NCI-H1092 (cell line): Measurements from ENCODE around the gene PLA2G4A.

Experiments used
- DNase-seq: peaks from one replicate; lab custom pipeline; 2025; lab: John Stamatoyannopoulos, UW

PLA2G4A gene

DNA sequence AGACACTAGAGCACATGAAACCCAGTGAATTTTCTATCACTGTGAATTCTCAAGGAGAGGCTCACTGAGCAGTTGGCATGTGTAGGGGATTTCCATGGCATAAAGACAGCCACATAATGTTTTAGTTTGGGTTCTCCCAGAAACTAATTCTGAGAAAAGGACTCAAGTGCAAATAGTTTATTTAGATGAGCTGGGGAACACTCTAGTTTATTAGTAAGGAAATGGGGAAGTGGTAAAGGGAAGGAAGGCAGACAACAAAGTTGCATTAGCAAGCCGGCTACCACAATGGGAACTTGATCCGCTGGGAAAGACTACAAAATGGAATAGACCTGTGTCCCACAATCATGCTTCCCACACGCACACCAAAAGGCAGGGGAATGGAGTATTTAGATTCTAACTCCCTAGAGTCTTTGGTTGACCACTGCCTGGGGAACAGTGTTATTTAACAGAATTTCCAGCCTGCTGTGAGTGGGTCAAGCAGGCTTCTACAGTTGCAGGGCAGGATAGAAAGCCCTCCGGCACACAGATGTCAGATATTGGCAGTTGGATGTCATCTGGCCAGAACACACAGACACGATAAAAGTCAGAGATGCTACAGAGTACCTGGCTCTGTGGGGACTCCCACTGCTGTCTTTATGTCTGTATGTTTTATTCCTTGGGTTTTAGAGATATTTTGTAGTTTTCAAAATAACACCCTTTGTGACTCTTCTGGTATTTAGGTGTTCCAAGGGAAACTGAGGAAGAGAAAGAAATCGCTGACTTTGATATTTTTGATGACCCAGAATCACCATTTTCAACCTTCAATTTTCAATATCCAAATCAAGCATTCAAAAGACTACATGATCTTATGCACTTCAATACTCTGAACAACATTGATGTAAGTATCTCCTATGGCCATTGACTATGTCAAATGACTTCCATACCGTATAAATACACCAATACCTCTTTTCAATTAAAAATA is 150.1 kb downstream of the PLA2G4A start:
- DNase-seq, result no peak

DNA sequence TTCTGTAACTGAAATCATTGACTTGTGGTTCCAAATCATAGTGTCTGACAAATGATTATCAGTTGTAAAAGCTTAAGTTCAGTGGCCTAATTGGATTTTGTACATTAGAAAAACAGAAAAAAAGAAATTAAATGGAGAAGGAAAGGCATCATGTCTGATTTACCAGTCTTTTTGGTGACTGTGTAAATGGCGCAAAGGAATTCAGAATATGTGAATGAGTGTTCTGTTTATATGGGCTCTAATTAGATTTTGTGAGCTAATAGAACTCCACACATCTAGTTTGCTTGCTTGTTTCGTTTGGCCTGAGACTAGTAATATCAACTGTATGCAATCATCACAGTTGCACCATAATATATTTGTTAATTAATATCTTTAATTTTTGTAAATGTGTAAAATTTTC is 151.7 kb downstream of the PLA2G4A start:
- no peak for DNase-seq

DNA sequence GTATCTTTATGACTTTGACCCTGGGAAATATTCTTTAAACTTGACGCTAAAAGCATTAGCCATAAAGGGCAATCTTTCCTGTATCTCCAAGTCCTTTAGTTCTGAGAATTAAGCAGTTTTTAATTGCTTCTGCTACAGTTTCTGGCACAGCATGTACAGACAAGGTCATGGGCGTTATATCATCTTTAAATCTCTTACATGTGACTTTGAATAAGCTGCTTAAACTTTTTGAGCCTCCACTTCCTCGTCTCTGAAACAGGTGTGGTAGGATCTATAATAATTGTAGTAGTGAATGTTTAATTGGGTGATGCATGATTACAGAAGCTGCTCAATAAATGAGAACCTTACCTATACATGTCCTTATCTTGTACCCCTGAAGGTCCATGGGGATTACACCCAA is 153.4 kb downstream of the PLA2G4A start:
- no peak for DNase-seq

- no peak for DNase-seq
Observed at GRCh38 chr1:186983327-186983726, 154.6 kb downstream of the PLA2G4A start.

GRCh38 chr1:186984959-186985358 is 156.2 kb downstream of the PLA2G4A start:
- no peak for DNase-seq

- peak; percentile 43 for DNase-seq
Observed at GRCh38 chr1:186985889-186986491, 157.2 kb downstream of the PLA2G4A start.

- DNase-seq, result no peak
Observed at GRCh38 chr1:186987065-186987464, 158.3 kb downstream of the PLA2G4A start.

DNA sequence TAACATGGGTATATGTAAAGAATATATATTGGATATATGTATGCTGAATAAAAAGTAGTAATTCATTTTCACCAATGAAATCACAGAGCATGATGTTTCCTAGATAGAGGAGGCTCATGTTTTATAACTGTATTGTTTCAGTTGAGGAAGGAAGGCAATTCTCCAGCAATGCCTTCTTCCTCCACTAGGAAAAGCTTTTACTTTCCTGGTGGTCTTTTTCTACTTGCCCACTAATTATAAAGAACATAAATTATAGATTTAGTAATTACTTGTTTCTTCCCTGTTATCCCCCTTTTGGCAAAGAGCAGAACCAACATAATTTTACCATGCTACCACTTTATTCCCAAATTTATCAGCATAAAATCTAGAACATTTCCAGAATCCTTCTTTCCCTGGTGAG is 159.0 kb downstream of the PLA2G4A start:
- no peak for DNase-seq

GRCh38 chr1:186993996-186994395 is 165.2 kb downstream of the PLA2G4A start:
- DNase-seq, result no peak

GRCh38 chr1:186994897-186995296 is 166.1 kb downstream of the PLA2G4A start:
- no peak for DNase-seq

DNA sequence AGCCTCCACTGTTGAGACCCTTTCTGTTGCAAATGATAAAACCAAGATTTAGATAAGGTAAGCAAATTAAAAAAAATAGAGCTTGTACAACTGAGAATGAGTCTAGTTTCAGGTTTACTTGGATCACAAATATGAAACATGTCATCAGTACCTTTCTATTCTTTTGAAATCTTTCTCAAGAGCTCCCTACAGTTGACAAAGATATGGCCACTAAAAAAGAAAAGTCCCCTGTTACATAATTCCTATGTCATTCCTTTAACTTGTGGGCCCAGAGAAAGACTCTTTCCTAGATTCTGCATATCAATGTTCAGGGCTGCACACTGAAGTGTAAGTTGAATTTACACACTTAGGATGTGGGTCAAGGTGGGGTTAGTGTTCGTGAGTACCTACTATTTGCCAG is 168.1 kb downstream of the PLA2G4A start:
- DNase-seq, result no peak

DNA sequence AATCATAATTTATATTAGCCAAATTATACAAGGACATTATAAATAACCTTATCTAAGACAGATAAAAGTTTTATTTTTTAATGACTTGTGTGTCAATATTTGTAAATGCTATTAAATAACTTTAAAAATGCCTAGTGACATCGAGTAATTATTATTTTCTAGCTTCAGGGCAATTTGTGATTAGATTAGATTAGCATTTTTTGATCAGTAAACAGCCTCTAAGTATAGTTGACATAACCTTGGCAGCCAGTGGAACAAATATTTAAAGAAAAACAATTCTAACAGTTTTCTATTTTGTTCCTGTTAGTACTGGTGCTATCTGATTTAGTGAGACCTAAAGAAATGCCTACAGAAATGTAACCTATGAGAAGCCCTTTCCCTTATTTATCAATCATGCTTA is 169.1 kb downstream of the PLA2G4A start:
- no peak for DNase-seq

DNA sequence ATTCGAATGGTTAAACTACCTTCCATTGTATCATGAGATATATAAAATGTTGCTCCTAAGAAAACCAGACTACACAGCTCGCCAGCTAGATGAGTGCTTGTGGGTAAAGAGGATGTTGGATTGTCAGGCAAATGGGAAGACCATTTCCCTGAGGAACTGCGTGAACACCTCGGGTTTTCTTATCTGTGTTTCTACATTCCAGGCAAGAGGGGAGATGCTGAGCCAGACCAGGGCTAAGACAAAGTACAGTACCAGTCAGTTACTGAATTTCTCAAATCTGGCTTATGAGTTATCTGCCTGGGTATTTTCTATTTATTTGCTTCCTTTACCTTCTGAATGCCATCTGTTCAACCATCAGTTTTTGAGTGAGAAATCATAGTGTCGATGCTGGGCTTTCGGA is 170.8 kb downstream of the PLA2G4A start:
- DNase-seq, result no peak

DNA sequence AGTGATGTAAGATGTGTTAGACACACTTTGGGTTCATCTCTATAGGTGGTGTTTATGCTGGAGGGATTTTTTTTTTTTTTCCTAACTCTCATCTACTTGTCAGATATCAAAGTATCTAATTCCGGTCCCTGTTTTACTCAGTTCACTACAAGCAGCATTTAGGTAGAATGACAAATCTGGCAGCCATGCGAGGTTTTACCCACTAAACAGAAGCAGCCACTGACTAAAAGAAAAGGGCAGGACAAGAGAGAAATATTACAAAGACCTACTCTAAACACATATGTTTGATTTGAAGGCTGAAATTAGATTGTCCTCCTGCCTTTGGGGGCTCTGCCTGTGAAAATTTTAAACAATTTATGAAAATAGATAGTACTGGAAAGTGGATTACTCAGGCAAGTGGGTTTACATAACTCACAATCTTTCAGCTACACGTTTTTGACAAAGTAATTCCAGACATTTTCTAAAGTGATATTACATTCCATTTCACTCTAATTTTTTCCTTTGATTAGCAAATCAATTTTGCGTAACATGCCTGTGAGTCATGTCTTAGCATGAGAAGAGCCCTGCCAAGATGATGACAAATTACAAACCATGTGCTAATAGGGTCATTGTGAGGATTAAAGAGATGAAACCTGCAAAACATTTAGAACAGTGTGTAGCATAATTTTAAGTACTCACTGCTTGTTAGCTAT is 172.6 kb downstream of the PLA2G4A start:
- no peak for DNase-seq

GRCh38 chr1:187003353-187003752 is 174.6 kb downstream of the PLA2G4A start:
- DNase-seq, result no peak

GRCh38 chr1:187006896-187007295 is 178.1 kb downstream of the PLA2G4A start:
- DNase-seq, result no peak

- no peak for DNase-seq
Observed at GRCh38 chr1:187009320-187009719, 180.6 kb downstream of the PLA2G4A start.

DNA sequence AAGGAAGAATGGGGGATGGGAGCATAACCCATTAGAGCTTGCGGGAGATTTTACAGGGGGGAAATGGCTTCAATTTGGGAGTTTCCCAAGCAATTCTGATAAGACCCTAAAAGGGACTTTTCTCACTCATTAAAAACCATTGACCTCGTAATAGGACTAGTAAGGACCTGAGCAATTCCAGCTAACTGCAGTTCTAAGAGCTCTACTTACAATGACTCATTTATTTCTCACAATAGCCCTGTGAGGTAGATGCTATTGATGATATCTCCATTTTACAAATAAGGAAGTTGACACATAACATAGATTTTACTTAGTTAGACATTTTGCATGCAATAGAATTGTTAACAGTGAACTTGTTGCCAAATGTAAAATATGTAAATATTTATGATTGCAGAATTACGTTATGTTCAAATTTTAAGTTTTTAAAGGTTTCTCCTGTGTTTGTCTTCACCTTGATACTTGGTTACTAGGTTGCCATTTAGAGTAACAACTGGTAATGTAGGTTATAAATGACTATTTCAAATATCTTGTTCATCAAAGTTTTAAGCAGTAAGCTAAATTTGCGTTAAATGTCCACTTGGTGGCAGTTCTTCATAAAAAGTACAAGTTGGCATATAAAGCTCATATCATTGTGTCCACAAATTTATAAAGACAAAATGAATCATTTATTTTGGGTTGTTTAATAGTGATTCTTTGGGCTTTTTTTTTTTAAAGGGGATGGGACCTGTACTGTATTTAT is 182.0 kb downstream of the PLA2G4A start:
- no peak for DNase-seq

GRCh38 chr1:187013582-187014200 is 184.9 kb downstream of the PLA2G4A start:
- no peak for DNase-seq

DNA sequence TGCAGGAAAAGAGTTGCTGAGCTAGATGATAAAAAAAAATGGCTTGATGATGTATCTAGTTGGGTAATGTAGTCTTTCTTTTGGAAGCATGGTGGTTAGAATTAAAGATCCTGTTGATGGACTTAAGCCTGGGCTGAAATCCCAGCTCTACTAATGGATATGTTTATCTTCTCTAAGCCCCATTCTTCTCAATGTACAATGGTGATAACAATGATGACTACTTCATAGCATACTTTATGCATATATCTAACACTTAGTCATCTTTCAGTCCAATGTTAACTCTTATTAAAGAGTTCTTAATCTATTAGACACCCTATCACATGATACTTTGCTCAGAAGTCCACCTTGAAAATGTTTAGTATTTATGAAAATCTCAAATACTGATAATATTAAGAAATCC is 189.5 kb downstream of the PLA2G4A start:
- no peak for DNase-seq

DNA sequence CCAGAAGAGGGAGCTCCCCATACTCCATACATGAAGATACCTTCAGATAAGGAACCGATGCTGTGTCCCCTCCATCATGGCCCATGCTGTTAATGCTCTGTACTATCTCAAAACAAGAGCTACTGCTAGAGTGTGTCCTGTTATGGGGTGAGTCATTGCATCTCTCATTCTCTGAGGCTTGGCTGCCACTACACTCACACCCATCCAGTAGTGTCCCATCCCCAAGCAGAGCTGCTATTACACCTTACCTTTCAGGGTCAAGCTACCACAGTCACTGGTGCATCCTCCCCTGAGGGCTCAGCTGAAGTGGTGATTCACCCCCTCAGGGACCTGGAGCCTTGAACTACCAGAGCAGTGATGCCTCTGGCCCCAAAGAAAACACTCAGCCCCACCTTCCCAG is 198.5 kb downstream of the PLA2G4A start:
- no peak for DNase-seq
